K562 (cell line): ENCODE measurements around the gene SMIM22. TPM values are rescaled to one million over a fixed set of nuclear protein-coding genes. Genes with fewer than 3 reads are reported as not detected.
A peak's percentile ranks its signal among the peaks of the same experiment; 100 is the strongest.

Experiments
- ATAC-seq: fragments of 200-7000 bp; cut with Tn5 transposase; 3 replicates; pipeline ENCODE4 v1.9.1; 2020; ENCODE audit warnings: moderate library complexity
- BruUV-seq: library from RNA; stranded (reverse); fragments of 400-500 nt; replicated peaks from 2 replicates; lab custom pipeline; 2021; lab: Mats Ljungman, UMichigan
- CTCF ChIA-PET: fragments of 300-600 bp; formaldehyde crosslinking; extraction: SDS; loops from one replicate; lab custom pipeline; 2021; ENCODE audit warnings: low intra/inter-chr PET ratio; lab: Yijun Ruan, JAX
- POLR2A ChIA-PET: fragments of 300-600, 350-650 bp; sonication (Branson Sonifier 250); formaldehyde crosslinking; extraction: SDS; loops from one replicate; lab custom pipeline; 2021; ENCODE audit warnings: antibody characterized with exemption, inconsistent platforms; lab: Yijun Ruan, JAX
- DNase-seq, 4 experiments: peaks; one replicate each; pipeline versions ENCODE4 v3.0.0 to v3.0.0-alpha.2; 2011 to 2018; ENCODE audit warnings: low spot score in 3 of 4, mixed read lengths in 3 of 4; ENCODE audit errors: extremely low read depth in 1 of 4
- FAIRE-seq: peaks from 2 replicates; lab custom pipeline; 2011; peaks lifted over from hg19 to GRCh38; lab: Jason Lieb, UNC
- H2AFZ ChIP-seq: 2 replicates; pipeline ENCODE4 v1.6.0; 2011; ENCODE audit warnings: low read depth, low read length, control low read depth, inconsistent platforms
- H3K27ac ChIP-seq: fragments of 200-600 bp; 3 replicates; pipeline ENCODE4 v1.8.0; 2011; ENCODE audit warnings: low read depth, mild to moderate bottlenecking, control low read depth, inconsistent platforms, low read length, moderate library complexity, mixed read lengths; ENCODE audit errors: extremely low read depth
- H3K27me3 ChIP-seq, 2 experiments: fragments of 300-600 bp in 1 of 2; 2 replicates in 1 of 2; 3 replicates in 1 of 2; pipeline versions ENCODE4 v1.6.0 to v1.8.0; 2011; ENCODE audit warnings: inconsistent platforms in 2 of 2, low read length in 2 of 2, mild to moderate bottlenecking in 1 of 2, mixed read lengths in 1 of 2, moderate library complexity in 1 of 2; ENCODE audit not compliant: control insufficient read depth in 2 of 2, insufficient read depth in 2 of 2
- H3K36me3 ChIP-seq: fragments of 300-600 bp; 3 replicates; pipeline ENCODE4 v1.8.0; 2011; ENCODE audit warnings: mild to moderate bottlenecking, low read length, inconsistent platforms; ENCODE audit not compliant: control insufficient read depth, insufficient read depth
- H3K4me1 ChIP-seq, 2 experiments: fragments of 200-600 bp in 1 of 2; replicated peaks in 1 of 2; 2 replicates in 1 of 2; 3 replicates in 1 of 2; pipeline versions ENCODE4 v1.5.1 to v1.8.0; 2011; ENCODE audit warnings: inconsistent platforms in 2 of 2, low read length in 2 of 2, mild to moderate bottlenecking in 1 of 2, mixed read lengths in 1 of 2, moderate library complexity in 1 of 2; ENCODE audit not compliant: control insufficient read depth in 2 of 2, insufficient read depth in 2 of 2
- H3K4me2 ChIP-seq: 2 replicates; pipeline ENCODE4 v1.6.1; 2011; ENCODE audit warnings: low read length, control low read depth, inconsistent platforms, mixed read lengths; ENCODE audit not compliant: insufficient read depth
- H3K4me3 ChIP-seq: fragments of 200-600 bp; sonication (generic), shearing (Covaris generic); 2 replicates; pipeline ENCODE4 v1.5.1; 2016; ENCODE audit warnings: control low read depth, inconsistent platforms
- H3K79me2 ChIP-seq: fragments of 200-600 bp; 3 replicates; pipeline ENCODE4 v1.8.0; 2011; ENCODE audit warnings: low read length, inconsistent platforms; ENCODE audit not compliant: control insufficient read depth, insufficient read depth
- H3K9ac ChIP-seq, 2 experiments: 2 replicates each; pipeline versions ENCODE4 v1.6.0 to v1.6.1; 2011; ENCODE audit warnings: low read depth in 2 of 2, low read length in 2 of 2, control low read depth in 1 of 2, inconsistent platforms in 1 of 2, mild to moderate bottlenecking in 1 of 2, mixed read lengths in 1 of 2; ENCODE audit not compliant: insufficient read depth in 1 of 2
- H3K9me1 ChIP-seq: one replicate; pipeline ENCODE4 v1.6.0; 2011; ENCODE audit warnings: inconsistent platforms, mild to moderate bottlenecking, low read length, moderate library complexity; ENCODE audit not compliant: control insufficient read depth, insufficient read depth
- H3K9me3 ChIP-seq: replicated peaks from 2 replicates; pipeline ENCODE4 v1.5.1; 2011; ENCODE audit warnings: low read depth, low read length, inconsistent platforms; ENCODE audit not compliant: control insufficient read depth, insufficient read depth
- H4K20me1 ChIP-seq: replicated peaks from 2 replicates; pipeline ENCODE4 v1.6.1; 2011; ENCODE audit warnings: low read length, inconsistent platforms, mixed read lengths; ENCODE audit not compliant: control insufficient read depth, insufficient read depth
- ARID1B ChIP-seq: fragments of 450-650 bp; IDR thresholded peaks from 2 replicates; pipeline ENCODE4 v1.6.1; 2016; ENCODE audit warnings: antibody characterized with exemption, mild to moderate bottlenecking, inconsistent platforms
- BCOR ChIP-seq: fragments of 450-650 bp; IDR thresholded peaks from 2 replicates; pipeline ENCODE4 v1.6.1; 2016
- DLX4 ChIP-seq: fragments of 250-450 bp; sonication (Bioruptor Pico); IDR thresholded peaks from 2 replicates; pipeline ENCODE4 v1.6.1; 2021; ENCODE audit warnings: mild to moderate bottlenecking
- IRF2 ChIP-seq: sonication (generic); formaldehyde crosslinking; IDR thresholded peaks from 2 replicates; pipeline ENCODE4 v1.8.1; 2022; ENCODE audit warnings: mild to moderate bottlenecking, missing genetic modification reagents
- STAG1 ChIP-seq: sonication (generic); formaldehyde crosslinking; IDR thresholded peaks from 2 replicates; pipeline ENCODE4 v1.5.0; 2020; ENCODE audit warnings: missing genetic modification reagents, borderline replicate concordance
- TRIM24 ChIP-seq, 2 experiments: fragments of 450-650 bp; IDR thresholded peaks; 2 replicates each; pipeline ENCODE4 v1.6.1; 2016
- WHSC1 ChIP-seq: IDR thresholded peaks from one replicate; pipeline ENCODE4 v1.6.1; 2012; ENCODE audit warnings: low read length, control low read depth, inconsistent platforms
- ZNF121 ChIP-seq: sonication (generic); formaldehyde crosslinking; conservative IDR thresholded peaks from 2 replicates; pipeline ENCODE4 v1.8.0; 2022; ENCODE audit warnings: missing genetic modification reagents
- WGBS: fragments of 100-300 bp; shearing (Covaris generic); methylation state at CpG from one replicate; pipeline ENCODE4 v1.1.6; 2016; ENCODE audit warnings: low coverage, mixed read lengths; ENCODE audit not compliant: insufficient coverage; ENCODE audit errors: missing lambda C conversion rate; 5-methylcytosine and 5-hydroxymethylcytosine counted together
- in situ Hi-C: fragments of 300-500 bp; cut with MboI; formaldehyde crosslinking; loops from 4 replicates; pipeline ENCODE4 v1.15.0; 2018; ENCODE audit warnings: inconsistent platforms, mixed read lengths
- intact Hi-C: fragments of 100-400 bp; cut with micrococcal nuclease; formaldehyde crosslinking; loops from 2 replicates; pipeline ENCODE4 v1.14.2; 2022
- polyA plus RNA-seq, 8 experiments: library from polyadenylated mRNA; depleted of rRNA in 4 of 8; stranded (reverse) in 5 of 8; unstranded in 3 of 8; fragments of >200 nt; fragmentation: Nextera tagmentation in 2 of 8; fragmentation: Illumina TruSeq in 1 of 8; extraction: Ambion mirVana in 2 of 8; extraction: Trizol in 1 of 8; gene quantifications; 2 replicates each; pipeline versions ENCODE4 v1.2.1 to v1.2.3, GENCODE V29; 2011 to 2014; ENCODE audit warnings: inconsistent platforms in 1 of 8, missing spikeins in 1 of 8
- total RNA-seq, 7 experiments: library from RNA; depleted of rRNA in 6 of 7; stranded (reverse); fragments of >200 nt in 6 of 7; fragmentation: Illumina TruSeq in 2 of 7; extraction: Trizol in 2 of 7; gene quantifications; 2 replicates each; pipeline versions ENCODE4 v1.2.1 to v1.2.3, GENCODE V29; 2011 to 2021; ENCODE audit warnings: low replicate concordance in 1 of 7

SMIM22 gene
- total and polyA plus RNA-seq, 9 of the 15 experiments (the other 6 are each of a cell fraction or from before 2014, with no cell fraction given), result not detected

GRCh38 chr16:4805231-4805630, 10.1 kb downstream of the SMIM22 start:
- Histone ChIP-seq H3K4me2 (no peak overlapping the region), H3K9me1 (no peaks in the 10 kb centered on the region), H3K9ac (peak overlapping the region in 1 of 2 experiments; percentile 74; a peak in 3 of 4 replicates), H2AFZ (no peak overlapping the region), H4K20me1 (no peaks in the 10 kb centered on the region; the same call in 1 of the 2 replicates), H3K27me3 (no peaks in the 10 kb centered on the region), H3K79me2 (peaks cover 6% of the 10 kb centered on the region; the same call in 2 of the 3 replicates), H3K4me1 (peaks cover 35 to 54% of the 10 kb centered on the region in 2 experiments), H3K4me3 (no peak overlapping the region), H3K9me3 (no peaks in the 10 kb centered on the region), H3K36me3 (peaks cover 58% of the 10 kb centered on the region), H3K27ac (peak overlapping the region; percentile 35; the same call in 1 of the 3 replicates)
- 73% methylated on average over 8 of the region's 11 CpGs for WGBS
- in situ Hi-C loops, result no loop called here
- TF ChIP-seq TRIM24 (IDR thresholded peaks at IDR 0.05), result no peak
- intact Hi-C loops, result loop anchor here (2.0 kb wide), 1 partner anchor 36 kb away; no protein-coding TSS in a partner anchor
- ATAC-seq (no peak), DNase-seq (no peak), FAIRE-seq (no peak)
- ChIA-PET POLR2A (interaction anchor here (0.7 to 2.6 kb wide), 3 partner anchors 10 to 37 kb away, joined by 3 to 9 read pairs (median 4); no protein-coding TSS in a partner anchor), CTCF (interaction anchor here (0.7 kb wide), 1 partner anchor 57 kb away, joined by 3 read pairs; no protein-coding TSS in a partner anchor)
- BruUV-seq, result no TSS peak

DNA sequence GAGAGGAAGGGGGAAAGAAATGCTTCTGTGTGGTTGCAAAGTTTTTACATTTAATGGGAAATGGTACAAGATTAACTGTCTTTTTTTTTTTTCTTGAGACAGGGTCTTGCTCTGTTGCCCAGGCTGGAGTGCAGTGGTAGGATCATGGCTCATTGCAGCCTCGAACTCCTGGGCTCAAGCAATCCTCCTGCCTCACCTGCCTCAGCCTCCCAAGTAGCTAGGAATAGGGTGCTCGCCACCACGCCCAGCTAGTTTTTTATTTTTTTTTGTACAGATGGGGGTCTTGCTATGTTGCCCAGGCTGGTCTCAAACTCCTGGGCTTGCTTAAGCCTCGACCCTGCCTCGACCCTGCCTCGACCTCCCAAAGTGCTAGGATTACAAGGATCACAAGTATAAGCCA, 11.1 kb downstream of the SMIM22 start:
- intact Hi-C loops (no loop called here), in situ Hi-C loops (no loop called here)
- Histone ChIP-seq H3K4me2 (no peak overlapping the region), H4K20me1 (no peaks in the 10 kb centered on the region; the same call in 1 of the 2 replicates), H3K36me3 (peaks cover 63% of the 10 kb centered on the region), H3K79me2 (peaks cover 5% of the 10 kb centered on the region; the same call in 2 of the 3 replicates), H3K27ac (no peak overlapping the region), H3K9ac (peak overlapping the region in 1 of 2 experiments; percentile 10; a peak in 1 of 4 replicates), H3K4me1 (peaks cover 30 to 43% of the 10 kb centered on the region in 2 experiments), H3K4me3 (no peak overlapping the region), H2AFZ (no peak overlapping the region), H3K9me1 (no peaks in the 10 kb centered on the region), H3K9me3 (no peaks in the 10 kb centered on the region), H3K27me3 (no peaks in the 10 kb centered on the region)
- TF ChIP-seq BCOR (peak; percentile 15; the same call in 1 of the 2 replicates), DLX4 (CRISPR knock-in tag) (no peak), ARID1B (no peak), STAG1 (CRISPR knock-in tag) (no peak), ZNF121 (CRISPR knock-in tag) (peak; percentile 96), WHSC1 (no peak), IRF2 (no peak)
- DNase-seq (no peak), FAIRE-seq (no peak), ATAC-seq (no peak)
- ChIA-PET POLR2A (no interaction called here), CTCF (no interaction called here)
- 87% methylated on average over 6 of the region's 6 CpGs for WGBS
- no TSS peak for BruUV-seq
